NCI-H146 (cell line): ENCODE results near the gene CCDC124.

Source experiments
- DNase-seq: peaks from one replicate; lab custom pipeline; 2025; lab: John Stamatoyannopoulos, UW

The CCDC124 gene

DNA sequence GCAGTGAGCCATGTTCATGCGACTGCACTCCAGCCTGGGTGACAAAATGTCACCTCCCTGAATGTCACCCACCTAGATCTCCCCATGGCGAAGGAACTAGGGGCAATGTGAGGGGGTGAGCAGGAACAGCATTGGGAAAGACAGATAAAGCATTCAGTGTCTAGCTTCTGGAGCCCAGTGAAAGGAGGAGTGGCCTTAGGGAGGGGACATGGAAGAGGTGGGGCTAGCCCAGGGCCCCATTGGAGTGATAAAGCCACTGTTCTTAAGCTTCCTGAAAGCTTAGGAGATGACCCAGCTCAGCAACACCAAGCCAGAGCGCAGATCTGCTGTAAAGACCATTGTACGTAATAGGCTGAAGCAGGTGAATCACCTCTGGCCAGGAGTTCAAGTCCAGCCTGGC lies 21.1 kb downstream of the CCDC124 start:
- no peak for DNase-seq

DNA sequence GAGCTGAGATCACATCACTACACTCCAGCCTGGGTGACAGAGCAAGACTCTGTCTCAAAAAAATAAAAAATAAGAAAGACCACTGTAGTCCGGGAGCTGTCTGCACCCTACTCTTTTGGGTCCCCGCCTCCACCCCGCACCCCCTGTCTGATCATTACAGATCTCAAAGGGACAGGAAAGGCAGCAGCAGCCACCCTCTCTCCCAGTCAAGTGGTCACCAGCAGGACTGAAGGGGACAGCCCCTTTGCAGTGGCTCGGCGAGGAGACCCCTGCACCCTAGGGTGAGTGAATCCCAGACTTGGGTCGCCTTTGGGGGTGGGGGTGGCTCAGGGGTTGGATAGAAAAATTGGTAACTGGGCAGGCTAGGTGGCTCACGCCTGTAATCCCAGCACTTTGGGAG lies 21.6 kb downstream of the CCDC124 start:
- no peak for DNase-seq

DNA sequence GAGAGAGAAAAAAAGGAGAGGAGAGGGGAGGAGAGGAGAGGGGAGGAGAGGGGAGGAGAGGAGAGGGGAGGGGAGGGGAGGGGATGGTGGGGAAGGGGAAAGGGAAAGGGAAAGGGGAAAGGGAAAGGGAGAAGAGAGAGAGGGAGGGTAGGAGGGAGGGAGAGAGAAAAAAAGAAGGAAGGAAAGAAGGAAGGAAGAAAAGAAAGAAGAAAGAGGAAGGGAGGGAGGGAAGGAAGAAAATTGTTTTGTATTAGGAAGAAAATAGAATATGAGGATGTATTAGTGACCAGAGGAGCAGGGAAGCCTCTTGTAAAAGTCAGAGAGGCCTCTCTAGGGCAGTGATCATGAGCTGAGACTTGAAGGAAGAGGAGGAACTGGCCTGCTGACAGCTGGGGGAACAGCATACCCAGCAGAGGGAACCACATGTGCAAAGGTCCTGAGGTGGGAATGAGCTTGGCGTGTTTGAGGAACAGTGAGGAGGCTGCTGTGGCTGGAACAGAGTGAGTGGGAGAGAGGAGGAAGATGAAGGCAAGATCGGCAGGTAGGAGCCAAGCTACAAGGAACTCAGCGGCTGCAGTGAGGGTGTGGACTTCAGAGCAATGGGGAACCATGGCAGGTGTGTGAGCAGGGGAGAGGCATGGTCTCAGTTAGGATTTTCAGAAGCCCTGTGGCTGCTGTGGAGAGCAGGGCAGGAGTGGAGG lies 24.5 kb downstream of the CCDC124 start:
- DNase-seq: no peak

DNA sequence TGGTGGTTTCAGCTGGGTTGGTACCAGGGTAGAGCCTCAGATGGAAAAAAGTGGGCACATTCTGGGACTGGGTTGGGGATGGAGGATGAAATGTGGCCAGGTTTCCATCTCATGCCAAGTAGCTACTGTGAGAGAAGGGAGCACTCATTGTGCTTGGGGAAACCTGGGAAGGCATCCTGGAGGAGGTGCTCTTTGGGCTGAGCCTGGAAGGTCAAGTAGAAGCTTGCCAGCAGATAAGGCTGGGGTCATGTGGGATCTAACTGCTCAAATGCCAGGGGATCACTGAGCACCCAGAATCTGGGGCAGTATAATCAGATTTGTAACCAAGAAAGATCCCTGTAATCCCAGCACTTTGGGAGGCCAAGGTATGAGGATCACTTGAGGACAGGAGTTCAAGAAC lies 25.1 kb downstream of the CCDC124 start:
- no peak for DNase-seq

DNA sequence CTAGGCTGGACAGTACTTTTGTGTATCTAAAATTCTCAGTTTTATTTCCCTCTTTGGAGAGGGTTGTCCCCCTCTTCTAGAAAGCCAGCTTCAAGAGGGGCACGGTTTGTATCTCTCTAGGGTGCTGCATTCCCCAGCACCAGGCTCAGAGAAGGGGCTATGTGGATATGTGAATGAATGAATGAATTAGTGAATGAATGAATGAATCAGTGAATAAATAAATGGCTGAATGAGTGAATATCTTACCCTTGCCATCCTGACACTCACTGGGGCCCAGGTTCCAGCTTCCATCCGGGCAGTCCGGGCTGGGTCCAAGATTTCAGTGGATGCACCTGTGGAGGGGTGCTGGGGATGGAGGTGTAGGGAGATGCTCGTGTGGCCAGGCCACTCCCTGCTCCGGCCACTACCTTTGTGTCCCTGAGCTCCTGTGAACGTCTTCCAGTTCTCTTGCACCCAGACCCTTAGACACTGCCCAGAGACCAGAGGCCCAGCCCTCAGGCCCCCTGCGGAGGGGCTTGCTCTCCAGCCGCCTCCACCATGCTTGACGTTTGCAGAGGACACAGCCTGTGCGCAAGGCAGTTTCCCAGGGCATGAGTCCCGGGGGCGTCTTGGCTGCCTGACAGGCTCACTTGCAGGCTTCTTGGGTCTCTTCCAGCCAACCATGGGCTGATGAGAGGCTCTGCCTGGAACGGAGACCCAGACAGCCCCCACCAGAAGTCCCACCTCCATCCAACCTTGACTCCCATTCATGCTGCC lies 31.3 kb downstream of the CCDC124 start:
- DNase-seq: no peak

DNA sequence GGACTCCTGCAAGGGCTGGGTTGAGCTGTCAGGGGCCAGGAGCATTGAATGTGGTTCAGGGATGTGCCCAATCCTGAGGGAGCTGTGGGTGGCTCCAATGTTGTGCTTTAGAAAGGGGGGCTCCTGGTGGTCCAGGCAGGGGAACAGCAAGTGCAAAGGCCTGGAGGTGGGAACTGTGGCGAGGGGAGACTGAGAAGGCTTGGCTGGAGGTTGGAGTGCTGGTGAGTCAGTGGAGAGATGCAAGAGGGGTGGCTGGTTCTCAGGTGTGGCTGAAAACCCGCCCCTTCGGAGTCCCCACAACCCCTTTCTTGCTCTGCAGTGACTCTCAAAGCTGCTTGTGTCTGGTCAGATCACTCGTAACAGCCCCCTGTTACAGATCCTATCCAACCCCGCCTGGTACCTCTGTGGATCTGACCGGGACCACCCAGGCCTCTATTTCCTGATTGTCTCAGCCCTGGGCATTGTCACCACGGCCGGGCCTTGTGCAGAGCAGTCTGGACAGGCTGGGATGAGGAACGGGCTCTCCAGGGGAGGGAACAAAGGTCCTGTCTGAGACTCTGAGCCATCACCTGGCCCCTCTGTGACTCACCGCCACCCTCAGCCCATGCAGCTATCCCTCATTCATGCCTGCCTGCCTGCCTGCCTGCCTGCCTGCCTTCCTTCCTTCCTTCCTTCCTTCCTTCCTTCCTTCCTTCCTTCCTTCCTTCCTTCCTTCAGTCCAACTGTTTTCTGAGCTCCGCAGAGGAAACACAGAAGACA lies 32.7 kb downstream of the CCDC124 start:
- no peak for DNase-seq

DNA sequence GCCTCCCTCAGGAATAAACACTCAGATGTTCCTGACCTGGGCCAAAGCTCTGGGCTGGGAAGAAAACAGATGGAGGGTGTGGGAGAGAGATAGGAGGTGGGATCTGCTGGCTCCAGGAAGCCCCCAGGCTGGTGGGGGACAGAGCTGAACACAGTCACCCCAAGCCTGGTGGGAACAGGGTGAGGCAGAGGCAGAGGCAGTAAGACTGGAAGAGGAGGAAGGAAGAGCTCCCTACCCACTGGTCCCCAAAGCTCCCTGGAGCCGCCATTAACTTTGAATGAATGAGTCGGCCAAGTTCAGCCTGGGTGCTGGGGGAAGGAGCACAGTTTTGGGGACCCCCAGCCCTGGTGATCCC lies 33.3 kb downstream of the CCDC124 start:
- DNase-seq: no peak

DNA sequence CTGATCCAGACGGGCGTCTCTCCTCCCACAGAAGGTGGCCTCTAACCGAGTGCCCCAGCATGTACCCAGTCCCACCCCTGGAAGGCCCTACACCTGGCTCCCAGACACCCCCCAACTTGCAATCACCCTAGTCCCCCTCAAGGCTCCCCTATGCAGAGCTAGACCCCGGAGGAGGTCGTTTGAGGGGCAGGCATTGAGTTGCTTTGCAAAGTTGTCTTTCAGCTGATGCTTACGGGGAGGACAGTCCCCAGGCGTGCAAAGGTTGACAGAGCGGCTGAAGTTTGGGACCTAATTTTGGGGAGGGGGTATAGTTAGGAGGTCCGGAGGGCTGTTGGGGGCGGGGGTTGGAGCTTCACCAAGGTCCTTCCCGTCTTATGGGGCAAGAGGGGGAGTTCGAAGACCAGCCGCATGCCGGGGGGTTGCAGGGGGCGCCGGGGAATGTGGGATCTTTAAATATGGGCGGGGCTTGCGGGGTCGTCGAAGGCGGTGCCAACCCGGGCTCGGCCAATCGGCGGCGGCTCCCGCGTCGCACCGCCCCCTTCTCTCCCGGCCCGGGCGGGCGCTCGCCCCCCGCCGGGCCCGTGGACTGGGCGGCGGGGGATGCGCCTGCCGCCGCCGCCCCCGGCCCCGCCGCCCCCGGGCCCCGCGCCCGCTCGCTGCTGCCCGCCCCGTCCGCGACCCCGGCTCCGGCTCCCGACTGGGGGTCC lies 33.9 kb downstream of the CCDC124 start, which contains the start of gene KCNN1:
KCNN1 (plus strand) TSS at position 558 of the 707 bp plus-strand sequence. CDS start 6,782 bp downstream, outside the sequence.
- no peak for DNase-seq

DNA sequence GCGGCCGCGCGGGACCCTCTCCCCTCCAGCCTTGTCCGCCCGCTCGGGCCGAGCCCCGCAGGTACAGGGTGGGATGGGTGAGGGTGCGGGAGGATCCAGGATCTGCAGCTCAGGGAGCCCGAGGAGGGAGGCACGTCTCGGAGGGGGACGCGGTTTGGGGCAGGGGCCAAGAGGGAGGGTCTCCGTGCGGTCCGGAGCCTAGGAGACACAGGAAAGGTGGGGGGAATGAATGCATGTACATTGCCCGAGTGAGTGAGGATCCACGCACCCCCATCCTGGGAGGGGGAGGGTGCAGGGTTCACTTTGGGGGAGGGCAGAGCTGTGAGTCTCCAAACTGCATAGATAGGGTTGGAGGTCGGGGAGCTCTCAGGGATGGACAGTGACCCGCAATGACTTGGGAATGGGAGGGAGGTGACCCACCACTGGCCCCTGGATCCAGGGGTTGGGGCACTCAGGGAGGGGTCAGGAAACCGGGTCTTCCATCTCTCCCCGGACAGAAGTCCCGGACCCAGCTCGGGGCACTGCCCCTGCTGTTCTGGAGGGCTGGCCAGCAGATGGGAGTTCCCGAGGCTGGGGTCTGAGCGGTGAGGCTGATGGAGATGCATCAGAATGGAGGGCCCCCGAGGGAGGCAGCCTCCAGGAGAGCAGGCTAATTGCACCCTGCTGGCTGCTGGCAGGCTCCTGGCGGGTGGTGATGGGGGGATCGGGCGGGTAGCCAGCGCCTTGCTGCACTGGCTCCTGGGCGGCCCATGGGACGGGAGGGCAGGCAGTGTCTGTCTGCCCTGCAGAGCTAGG lies 34.6 kb downstream of the CCDC124 start:
- DNase-seq: no peak

DNA sequence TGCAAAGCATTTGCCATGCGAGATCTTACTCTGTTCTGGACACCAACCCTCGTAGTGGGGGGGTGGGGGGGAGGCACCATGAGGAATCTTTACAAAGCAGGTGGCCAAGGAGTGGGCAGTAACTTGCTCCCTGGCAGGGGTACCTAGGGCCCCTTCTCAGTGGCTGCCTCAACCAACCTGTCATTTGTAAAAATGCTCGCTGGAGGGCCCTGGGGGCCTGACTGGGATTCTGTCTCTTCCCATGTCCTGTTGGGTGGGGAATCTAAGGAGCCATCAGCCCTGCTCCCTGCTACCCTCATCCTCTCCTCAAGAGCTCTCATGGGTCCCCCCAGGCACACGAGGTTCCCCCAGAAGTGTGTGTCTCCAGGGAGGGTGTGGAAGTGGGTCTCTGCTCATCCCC lies 35.5 kb downstream of the CCDC124 start:
- no peak for DNase-seq

DNA sequence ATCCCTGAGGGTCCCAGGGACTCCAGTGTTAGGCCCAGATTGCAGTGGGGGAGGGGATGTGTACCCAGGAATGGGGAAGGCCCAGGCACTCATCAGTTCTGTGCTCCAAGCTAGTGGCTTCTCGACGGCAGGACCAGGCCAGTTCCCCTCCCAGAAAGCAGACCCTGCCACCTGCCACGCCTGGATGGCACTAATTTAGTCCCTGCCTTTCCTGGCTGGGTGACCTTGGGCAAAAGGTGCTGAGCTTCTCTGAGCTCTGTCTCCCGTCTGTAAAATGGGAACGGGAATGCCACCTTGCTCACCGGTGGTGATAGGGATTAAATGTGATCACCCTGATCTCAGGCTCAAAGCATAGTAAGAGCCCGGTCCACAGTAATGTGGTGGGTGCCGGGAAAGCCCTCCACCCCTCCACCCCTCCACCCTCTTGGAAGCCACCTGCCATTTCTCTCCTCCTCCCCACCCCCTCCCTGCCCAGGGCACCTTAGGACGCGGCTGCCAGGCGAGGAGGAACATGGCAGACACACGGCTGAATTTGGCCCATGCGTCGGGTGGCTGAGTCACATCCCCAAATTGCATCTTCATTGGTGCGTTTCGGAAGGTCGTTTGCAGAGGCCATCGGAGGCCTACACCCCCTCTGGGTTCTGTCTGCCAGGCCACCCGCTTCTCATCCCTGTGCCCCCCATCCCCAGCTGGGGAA lies 36.4 kb downstream of the CCDC124 start:
- DNase-seq: no peak

DNA sequence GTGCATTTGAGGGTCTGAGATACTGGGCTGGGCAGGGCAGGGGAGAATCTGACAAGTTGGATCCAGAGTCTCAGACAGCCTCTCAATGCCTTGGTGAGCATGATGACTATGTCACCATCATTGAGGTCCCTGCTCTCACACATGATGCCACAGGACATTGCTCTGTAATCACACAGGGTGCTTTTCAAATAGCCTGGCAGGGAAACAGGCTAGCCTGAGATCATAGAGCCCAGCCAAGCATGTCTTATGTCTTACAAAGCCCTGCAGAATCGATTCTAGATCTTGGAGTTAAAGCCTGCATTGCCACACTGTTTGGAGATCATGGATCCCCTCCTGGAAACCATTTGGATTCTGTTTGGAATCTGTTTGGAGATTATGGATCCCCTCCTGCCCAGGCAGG lies 39.4 kb downstream of the CCDC124 start:
- no peak for DNase-seq

DNA sequence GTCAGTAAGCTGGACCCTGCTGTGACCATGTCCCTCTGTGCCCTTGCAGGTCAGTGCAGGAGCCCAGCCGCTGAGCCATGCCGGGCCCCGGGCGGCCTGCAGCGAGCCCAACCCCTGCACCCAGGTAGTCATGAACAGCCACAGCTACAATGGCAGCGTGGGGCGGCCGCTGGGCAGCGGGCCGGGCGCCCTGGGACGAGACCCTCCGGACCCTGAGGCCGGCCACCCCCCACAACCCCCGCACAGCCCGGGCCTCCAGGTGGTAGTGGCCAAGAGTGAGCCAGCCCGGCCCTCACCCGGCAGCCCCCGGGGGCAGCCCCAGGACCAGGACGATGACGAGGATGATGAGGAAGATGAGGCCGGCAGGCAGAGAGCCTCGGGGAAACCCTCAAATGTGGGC lies 40.9 kb downstream of the CCDC124 start:
- DNase-seq: no peak

DNA sequence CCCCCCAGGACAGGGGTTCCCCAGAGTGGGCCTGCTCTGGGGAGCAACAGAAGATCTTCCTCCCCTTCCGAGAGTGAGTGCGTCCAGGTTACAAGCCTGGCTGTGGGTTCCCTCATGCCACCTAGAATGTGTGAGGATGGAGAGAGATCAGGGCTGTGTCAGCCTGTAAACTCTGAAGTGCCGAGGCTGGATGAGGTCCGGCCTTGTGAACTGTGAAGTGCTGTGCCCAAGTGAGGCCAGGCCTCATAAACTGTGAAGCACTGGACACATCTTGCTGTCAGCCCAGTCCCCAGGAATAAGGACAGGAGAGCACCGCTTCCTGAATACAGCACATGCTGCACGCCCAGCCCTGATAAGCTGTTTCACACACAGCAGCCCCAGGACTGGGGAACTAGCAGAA lies 41.7 kb downstream of the CCDC124 start:
- no peak for DNase-seq

DNA sequence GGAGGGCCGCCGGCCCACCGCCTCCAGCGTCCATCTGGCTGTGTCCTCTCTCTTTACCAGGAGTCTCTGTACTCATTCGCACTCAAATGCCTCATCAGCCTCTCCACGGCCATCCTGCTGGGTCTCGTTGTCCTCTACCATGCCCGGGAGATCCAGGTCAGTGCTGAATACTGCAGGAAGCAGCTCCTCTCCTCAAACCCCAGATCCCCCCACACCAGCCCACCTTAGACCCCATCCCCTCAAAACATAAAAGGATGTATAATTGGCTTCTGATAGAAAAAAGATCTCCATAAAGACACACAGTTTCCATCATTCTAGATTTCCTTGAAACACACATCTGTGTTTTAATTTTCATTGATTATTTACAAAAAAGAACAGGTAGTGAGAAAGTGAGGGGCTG lies 42.2 kb downstream of the CCDC124 start:
- no peak for DNase-seq

DNA sequence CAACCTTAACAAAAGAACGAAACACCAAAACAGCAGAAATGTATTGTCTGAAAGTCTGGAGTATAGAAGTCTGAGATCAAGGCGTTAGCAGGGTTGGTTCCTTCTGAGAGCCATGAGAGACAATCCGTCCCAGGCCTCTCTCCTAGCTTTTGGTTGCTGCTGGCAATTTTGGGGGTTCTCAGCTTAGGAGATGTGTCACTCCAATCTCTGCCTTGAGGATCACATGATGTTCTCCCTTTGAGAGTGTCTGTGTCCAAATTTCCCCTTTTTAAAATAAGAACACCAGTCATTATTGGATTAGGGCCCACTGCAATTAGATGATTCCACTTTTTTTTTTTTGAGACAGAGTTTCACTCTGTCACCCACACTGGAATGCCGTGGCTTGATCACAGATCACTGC lies 44.2 kb downstream of the CCDC124 start:
- DNase-seq: no peak

DNA sequence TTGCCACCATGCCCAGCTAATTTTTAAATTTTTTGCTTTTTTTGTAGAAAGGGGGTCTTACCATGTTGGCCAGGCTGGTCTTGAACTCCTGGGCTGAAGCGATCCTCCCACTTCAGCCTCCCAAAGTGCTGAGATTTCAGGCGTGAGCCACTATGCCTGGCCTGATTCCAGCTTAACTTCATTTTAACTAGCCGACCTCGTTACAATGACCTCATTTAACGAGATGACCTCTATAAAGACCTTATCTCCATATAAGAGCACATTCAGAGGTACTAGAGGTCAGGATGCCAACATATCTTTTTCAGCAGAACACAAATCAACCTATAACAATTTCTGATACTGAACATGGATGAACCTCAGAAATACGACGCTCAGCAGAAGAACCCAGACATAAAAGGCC lies 44.7 kb downstream of the CCDC124 start:
- no peak for DNase-seq

DNA sequence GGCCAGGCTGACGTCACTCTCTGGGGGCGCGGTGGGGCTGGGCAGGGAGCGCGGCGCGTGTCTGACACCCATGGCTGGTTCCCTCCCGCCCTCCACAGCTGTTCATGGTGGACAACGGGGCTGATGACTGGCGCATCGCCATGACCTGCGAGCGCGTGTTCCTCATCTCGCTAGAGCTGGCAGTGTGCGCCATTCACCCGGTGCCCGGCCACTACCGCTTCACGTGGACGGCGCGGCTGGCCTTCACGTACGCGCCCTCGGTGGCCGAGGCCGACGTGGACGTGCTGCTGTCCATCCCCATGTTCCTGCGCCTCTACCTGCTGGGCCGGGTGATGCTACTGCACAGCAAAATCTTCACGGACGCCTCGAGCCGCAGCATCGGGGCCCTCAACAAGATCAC lies 48.8 kb downstream of the CCDC124 start:
- DNase-seq: no peak

DNA sequence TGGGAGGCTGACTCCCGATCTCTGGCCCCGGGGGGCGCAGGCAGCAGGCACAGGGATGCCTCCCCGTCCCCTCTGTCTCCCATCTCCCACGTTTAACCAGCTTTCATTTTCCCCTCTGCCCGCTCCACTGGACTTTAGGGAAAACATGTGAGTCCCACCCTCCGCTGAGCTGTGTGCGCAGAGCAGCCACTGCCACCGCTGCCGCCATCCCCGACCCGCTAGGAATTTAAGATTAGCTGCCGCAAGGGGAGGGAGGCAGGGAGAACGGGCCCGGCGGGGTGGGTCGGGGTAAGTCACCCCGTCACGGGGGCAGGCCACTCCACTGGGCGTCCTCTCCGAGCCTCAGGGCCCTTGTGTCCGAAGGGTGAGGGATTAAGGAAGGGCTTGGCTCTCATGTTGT lies 49.6 kb downstream of the CCDC124 start:
- no peak for DNase-seq

DNA sequence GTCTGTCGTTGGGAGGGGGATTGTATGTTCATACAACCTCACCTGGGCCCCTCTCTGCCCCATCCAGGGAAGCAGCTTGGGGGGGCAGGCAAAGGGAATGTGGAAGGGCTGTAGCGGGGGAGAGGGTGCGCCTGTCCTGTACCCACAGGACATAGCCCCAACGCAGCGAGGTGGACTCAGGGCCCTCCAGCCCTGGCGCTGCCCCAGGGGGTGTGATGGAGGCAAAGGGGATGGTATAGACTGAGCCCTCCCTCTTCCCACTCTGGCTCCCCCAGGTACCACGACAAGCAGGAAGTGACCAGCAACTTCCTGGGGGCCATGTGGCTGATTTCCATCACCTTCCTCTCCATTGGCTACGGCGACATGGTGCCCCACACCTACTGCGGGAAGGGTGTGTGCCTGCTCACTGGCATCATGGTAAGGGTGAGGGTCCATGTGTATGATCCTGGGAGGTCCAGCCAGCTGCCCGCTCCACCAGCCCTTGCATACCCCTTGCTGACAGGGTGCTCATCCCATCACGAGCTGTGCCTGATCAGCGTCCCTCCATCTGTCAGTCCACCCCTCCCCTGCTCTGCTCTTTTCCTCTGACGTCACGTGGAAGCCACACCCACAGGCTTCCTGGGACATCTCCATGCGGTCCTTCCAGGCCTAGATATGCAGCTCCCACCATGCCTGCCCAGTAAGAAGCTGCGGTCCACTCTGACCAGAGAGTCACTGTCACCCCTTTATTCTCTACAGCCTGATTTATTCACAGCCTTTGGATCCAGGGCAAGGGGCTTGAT lies 52.4 kb downstream of the CCDC124 start:
- no peak for DNase-seq
